HL-60 (cell line): ENCODE data around the gene CST9.

Experiments
- POLR2AphosphoS5 ChIP-seq: IDR thresholded peaks from 2 replicates; pipeline ENCODE4 v1.6.1; 2012; ENCODE audit warnings: low read depth
- TF ChIP-seq, protein P1 (sequence below): IDR thresholded peaks from one replicate; pipeline ENCODE4 v1.5.1; 2011; ENCODE audit warnings: low read length, control low read depth, inconsistent platforms; ENCODE audit not compliant: insufficient read depth

GRCh38 chr20:23649242-23649641, 43.5 kb upstream of the CST9 start:
- TF ChIP-seq, protein P1, sequence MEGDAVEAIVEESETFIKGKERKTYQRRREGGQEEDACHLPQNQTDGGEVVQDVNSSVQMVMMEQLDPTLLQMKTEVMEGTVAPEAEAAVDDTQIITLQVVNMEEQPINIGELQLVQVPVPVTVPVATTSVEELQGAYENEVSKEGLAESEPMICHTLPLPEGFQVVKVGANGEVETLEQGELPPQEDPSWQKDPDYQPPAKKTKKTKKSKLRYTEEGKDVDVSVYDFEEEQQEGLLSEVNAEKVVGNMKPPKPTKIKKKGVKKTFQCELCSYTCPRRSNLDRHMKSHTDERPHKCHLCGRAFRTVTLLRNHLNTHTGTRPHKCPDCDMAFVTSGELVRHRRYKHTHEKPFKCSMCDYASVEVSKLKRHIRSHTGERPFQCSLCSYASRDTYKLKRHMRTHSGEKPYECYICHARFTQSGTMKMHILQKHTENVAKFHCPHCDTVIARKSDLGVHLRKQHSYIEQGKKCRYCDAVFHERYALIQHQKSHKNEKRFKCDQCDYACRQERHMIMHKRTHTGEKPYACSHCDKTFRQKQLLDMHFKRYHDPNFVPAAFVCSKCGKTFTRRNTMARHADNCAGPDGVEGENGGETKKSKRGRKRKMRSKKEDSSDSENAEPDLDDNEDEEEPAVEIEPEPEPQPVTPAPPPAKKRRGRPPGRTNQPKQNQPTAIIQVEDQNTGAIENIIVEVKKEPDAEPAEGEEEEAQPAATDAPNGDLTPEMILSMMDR: no peak
- TF ChIP-seq POLR2AphosphoS5: no peak
